Thoracic aorta (tissue), 2 donors: ENCODE data around the gene CLTCL1. TPM values are rescaled to one million over a fixed set of nuclear protein-coding genes. Genes with fewer than 3 reads are reported as not detected.
A peak's percentile ranks its signal among the peaks of the same experiment; 100 is the strongest.

Experiments used
- ATAC-seq: fragments of 150-250 bp; one replicate; pipeline ENCODE4 v1.8.0; 2017; ENCODE audit warnings: low read depth; ENCODE audit not compliant: insufficient number of reproducible peaks, low FRiP score
- DNase-seq: peaks from one replicate; pipeline ENCODE4 v3.0.0-alpha.2; 2020; ENCODE audit warnings: low spot score
- H3K27ac ChIP-seq, 2 donors: fragments of 200-600 bp; sonication (generic); 1 replicate in 1 of 2; 2 replicates in 1 of 2; pipeline ENCODE4 v1.5.1; 2016; ENCODE audit warnings: mild to moderate bottlenecking in 2 of 2, moderate library complexity in 2 of 2
- H3K27me3 ChIP-seq: fragments of 200-600 bp; sonication (generic); replicated peaks from 2 replicates; pipeline ENCODE4 v1.6.0; 2016; ENCODE audit warnings: mild to moderate bottlenecking; ENCODE audit not compliant: insufficient read depth
- H3K36me3 ChIP-seq: fragments of 200-600 bp; sonication (generic); one replicate; pipeline ENCODE4 v1.5.1; 2016
- H3K4me1 ChIP-seq, 2 donors: fragments of 200-600 bp; sonication (generic); 1 replicate in 1 of 2; 2 replicates in 1 of 2; pipeline versions ENCODE4 v1.5.1 to v1.6.0; 2016; ENCODE audit warnings: low read depth in 2 of 2, mild to moderate bottlenecking in 1 of 2; ENCODE audit not compliant: control insufficient read depth in 1 of 2
- H3K4me3 ChIP-seq: fragments of 200-600 bp; sonication (generic); 2 replicates; pipeline ENCODE4 v1.5.1; 2016; ENCODE audit warnings: mild to moderate bottlenecking
- H3K9me3 ChIP-seq: fragments of 200-600 bp; sonication (generic); 2 replicates; pipeline ENCODE4 v1.5.1; 2016
- CTCF ChIP-seq: fragments of 200-600 bp; sonication (generic); IDR thresholded peaks from one replicate; pipeline ENCODE4 v1.5.1; 2019; ENCODE audit warnings: antibody characterized with exemption
- total RNA-seq, 2 donors: library from RNA; depleted of rRNA; stranded (reverse); fragments of >200 nt; gene quantifications; one replicate each; pipeline versions ENCODE4 v1.1.0 to v1.2.3, GENCODE V29; 2016

The CLTCL1 gene
- total RNA-seq, 2 donors from 2014 or later: 5.3 to 6.1 TPM

DNA sequence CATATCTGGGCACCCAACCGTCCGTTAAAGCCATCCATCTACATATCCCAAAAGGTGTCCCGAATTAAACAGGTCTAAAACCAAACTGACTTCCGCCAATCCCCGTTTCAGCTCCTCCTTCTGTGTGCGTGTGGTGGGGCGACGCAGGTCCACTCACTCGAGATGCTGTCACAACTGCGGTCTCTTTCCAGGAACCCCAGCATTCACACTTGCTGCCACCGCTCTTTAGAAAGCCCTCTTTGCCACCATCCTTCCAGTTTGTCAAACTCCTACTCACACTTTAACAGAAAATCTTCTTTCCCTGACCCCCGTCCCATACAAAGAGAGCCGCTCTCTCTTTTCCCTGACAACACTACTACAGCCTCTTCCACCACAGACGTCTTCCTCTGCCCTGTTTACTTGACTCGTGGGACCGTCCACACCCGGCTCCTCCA lies 147.5 kb downstream of the CLTCL1 start:
- no peak for TF ChIP-seq CTCF
- H3K4me3 ChIP-seq: peak overlapping the region; percentile 100
- H3K9me3 ChIP-seq: no peaks in the 10 kb centered on the region
- peak overlapping the region; percentile 64 to 79 for H3K27ac ChIP-seq
- no peak for DNase-seq
- ATAC-seq: no peak
- H3K36me3 ChIP-seq: peaks cover 32% of the 10 kb centered on the region
- no peaks in the 10 kb centered on the region for H3K27me3 ChIP-seq
- H3K4me1 ChIP-seq: peaks cover 5 to 13% of the 10 kb centered on the region in 2 donors

DNA sequence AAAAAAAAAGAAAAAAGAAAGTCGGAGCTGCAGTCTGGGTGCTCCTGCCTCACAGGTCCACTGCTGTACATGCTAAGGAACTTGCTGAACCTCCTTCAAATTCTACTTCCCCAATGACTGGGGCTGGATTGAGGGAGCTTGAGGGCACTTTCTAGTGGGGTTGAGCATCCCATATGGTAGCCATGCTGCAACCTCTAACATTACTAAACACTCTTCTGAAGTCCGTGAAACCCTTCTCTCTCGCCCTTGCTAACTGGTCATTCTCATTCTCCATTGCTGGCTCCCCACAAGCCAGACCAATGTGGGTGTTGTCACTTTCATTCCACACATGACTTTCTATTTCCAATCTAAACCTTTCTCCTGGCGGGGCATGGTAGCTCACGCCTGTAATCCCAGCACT lies 148.3 kb downstream of the CLTCL1 start:
- Histone ChIP-seq H3K27ac (no peak overlapping the region), H3K27me3 (no peaks in the 10 kb centered on the region), H3K4me3 (peak overlapping the region; percentile 100), H3K9me3 (no peaks in the 10 kb centered on the region), H3K4me1 (peaks cover 5 to 11% of the 10 kb centered on the region in 2 donors), H3K36me3 (peaks cover 40% of the 10 kb centered on the region)
- ATAC-seq: no peak
- TF ChIP-seq CTCF: no peak
- DNase-seq: no peak

GRCh38 chr22:19142394-19142793 lies 149.1 kb downstream of the CLTCL1 start:
- H3K36me3 ChIP-seq: peaks cover 48% of the 10 kb centered on the region
- no peak overlapping the region for H3K4me3 ChIP-seq
- H3K27me3 ChIP-seq: no peaks in the 10 kb centered on the region
- no peak for ATAC-seq
- peaks cover 5 to 11% of the 10 kb centered on the region in 2 donors for H3K4me1 ChIP-seq
- H3K9me3 ChIP-seq: no peaks in the 10 kb centered on the region
- no peak for TF ChIP-seq CTCF
- H3K27ac ChIP-seq: no peak overlapping the region
- no peak for DNase-seq

- H3K4me3 ChIP-seq: no peak overlapping the region
- peaks cover 66% of the 10 kb centered on the region for H3K36me3 ChIP-seq
- H3K27me3 ChIP-seq: no peaks in the 10 kb centered on the region
- TF ChIP-seq CTCF: no peak
- H3K27ac ChIP-seq: no peak overlapping the region
- no peaks in the 10 kb centered on the region for H3K9me3 ChIP-seq
- DNase-seq (no peak), ATAC-seq (no peak)
- H3K4me1 ChIP-seq: peaks cover 5 to 11% of the 10 kb centered on the region in 2 donors
Observed at GRCh38 chr22:19139974-19140373, 151.5 kb downstream of the CLTCL1 start.

GRCh38 chr22:19139001-19139356 lies 152.5 kb downstream of the CLTCL1 start:
- no peak overlapping the region for H3K4me3 ChIP-seq
- no peaks in the 10 kb centered on the region for H3K9me3 ChIP-seq
- H3K27ac ChIP-seq: no peak overlapping the region
- peaks cover 76% of the 10 kb centered on the region for H3K36me3 ChIP-seq
- ATAC-seq (no peak), DNase-seq (no peak)
- H3K4me1 ChIP-seq: peaks cover 5 to 10% of the 10 kb centered on the region in 2 donors
- no peak for TF ChIP-seq CTCF
- H3K27me3 ChIP-seq: no peaks in the 10 kb centered on the region
